ENCODE measurements around the gene MXRA7.
A peak's percentile ranks its signal among the peaks of the same experiment; 100 is the strongest.

Gene MXRA7

DNA sequence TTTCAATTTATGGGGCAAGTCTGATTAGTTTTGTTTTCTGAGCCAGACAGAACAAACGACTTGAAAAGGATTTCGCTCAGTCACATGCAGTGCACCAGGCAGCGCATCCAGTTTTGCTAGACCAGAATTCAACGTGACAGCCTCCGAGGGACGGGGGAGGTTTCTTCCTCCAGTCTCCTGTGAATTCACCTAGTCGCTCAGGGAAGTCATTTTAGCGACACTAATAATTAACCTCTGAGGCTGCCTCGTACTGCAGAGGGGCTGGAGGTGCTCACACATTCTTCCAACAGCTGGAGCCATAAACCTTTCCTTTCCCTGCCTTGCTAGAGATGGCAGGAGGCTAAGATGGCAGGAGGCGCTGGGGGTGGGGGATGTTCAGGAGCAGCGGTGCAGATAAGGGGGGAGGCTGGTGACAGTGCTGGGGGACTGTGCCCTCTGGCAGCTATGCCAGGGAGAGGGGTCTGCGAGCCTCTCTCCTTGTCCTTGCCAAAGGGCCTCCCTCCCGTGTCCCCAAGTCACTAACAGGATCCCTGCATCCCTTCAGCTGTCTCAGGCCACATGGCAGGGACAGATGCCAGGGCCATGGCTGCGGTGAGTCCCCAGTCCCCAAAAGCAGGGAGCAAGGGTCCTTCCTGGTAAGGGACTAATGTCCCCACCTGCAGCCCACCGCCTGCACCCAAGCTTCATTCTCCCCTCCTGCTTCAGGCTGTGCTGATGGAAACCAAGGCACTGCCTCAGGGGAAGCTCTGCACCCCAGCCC is 24.0 kb downstream of the MXRA7 start:
- no peak for DNase-seq (ENCODE audit: low spot score)
- H3K27ac Mint-ChIP-seq = no peak overlapping the region
- no peaks in the 10 kb centered on the region for H3K36me3 Mint-ChIP-seq (ENCODE audit: low read depth)
- H3K4me3 Mint-ChIP-seq = no peak overlapping the region
- peaks cover 4% of the 10 kb centered on the region for H3K4me1 Mint-ChIP-seq (ENCODE audit: low read depth)
- no peaks in the 10 kb centered on the region for H3K27me3 Mint-ChIP-seq (ENCODE audit: low read depth)
- no peaks in the 10 kb centered on the region for H3K9me3 Mint-ChIP-seq

DNA sequence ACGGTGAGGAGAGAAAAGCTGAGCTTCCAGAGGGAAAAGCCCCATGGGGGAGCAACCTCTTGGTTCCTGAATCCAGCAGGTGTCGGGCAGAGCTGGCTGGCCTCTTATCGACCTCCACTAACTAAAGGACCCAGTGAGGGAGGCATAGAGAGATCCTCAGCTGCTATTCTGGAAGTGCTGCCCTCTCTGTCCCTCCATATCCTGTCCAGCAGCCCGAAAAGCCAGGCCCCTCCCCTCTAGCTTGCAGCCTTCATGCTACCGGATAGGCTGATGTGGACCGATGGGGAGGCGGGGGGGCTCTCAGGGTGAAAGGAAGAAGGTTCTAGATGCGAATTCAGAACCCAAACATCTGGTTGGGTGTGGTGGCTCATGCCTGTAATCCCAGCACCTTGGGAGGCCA is 24.9 kb downstream of the MXRA7 start:
- H3K4me3 Mint-ChIP-seq = no peak overlapping the region
- H3K4me1 Mint-ChIP-seq (ENCODE audit: low read depth) = peaks cover 4% of the 10 kb centered on the region
- DNase-seq (ENCODE audit: low spot score) = no peak
- H3K27me3 Mint-ChIP-seq (ENCODE audit: low read depth) = no peaks in the 10 kb centered on the region
- no peaks in the 10 kb centered on the region for H3K36me3 Mint-ChIP-seq (ENCODE audit: low read depth)
- no peak overlapping the region for H3K27ac Mint-ChIP-seq
- no peaks in the 10 kb centered on the region for H3K9me3 Mint-ChIP-seq

DNA sequence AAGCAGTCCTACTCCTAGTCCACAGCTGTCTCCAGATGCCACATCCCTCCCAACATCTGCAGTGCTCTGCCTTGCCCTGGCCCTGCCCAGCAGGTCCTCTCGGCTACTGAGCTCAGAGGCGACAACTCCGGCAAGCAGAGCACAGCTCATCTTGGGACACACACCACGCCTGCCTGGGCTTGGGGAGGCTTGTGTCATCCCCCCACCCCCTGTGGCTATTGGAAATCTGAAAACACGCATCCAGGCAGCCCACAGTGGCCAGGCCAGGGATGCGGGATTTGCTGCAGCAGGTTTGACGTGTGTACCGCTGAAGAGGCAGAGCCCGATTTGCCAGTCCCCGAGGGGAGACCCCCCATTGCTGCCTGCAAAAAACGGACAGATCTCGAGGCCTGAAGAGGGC is 25.4 kb downstream of the MXRA7 start:
- Mint-ChIP-seq H3K9me3 (no peaks in the 10 kb centered on the region), H3K36me3 (ENCODE audit: low read depth) (no peaks in the 10 kb centered on the region), H3K4me3 (no peak overlapping the region), H3K4me1 (ENCODE audit: low read depth) (peaks cover 4% of the 10 kb centered on the region), H3K27me3 (ENCODE audit: low read depth) (no peaks in the 10 kb centered on the region), H3K27ac (no peak overlapping the region)
- DNase-seq (ENCODE audit: low spot score) = no peak

DNA sequence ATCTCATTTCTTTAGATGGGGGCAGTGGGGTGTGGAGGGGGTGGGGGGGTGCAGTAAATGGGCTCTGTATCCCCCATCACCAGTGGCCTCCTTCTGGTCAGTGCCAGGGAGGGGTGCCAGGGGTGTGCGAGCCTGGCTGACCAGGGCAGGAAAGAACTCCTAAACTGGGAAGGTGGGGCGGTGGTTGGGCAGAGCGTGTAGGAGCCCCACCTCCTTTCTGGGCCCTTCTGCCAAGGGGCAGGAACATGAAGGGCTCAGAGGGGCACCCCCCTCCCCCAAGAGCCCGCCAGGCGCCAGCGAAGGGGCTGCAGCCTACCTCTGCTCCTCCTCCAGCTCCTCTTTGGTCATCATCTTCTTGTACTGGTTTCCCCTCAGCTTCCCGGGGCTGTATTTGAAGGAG is 26.0 kb downstream of the MXRA7 start:
- DNase-seq (ENCODE audit: low spot score) = no peak
- Mint-ChIP-seq H3K27me3 (ENCODE audit: low read depth) (peaks cover 1% of the 10 kb centered on the region), H3K36me3 (ENCODE audit: low read depth) (no peaks in the 10 kb centered on the region), H3K4me3 (no peak overlapping the region), H3K27ac (no peak overlapping the region), H3K4me1 (ENCODE audit: low read depth) (peaks cover 6% of the 10 kb centered on the region), H3K9me3 (no peaks in the 10 kb centered on the region)

DNA sequence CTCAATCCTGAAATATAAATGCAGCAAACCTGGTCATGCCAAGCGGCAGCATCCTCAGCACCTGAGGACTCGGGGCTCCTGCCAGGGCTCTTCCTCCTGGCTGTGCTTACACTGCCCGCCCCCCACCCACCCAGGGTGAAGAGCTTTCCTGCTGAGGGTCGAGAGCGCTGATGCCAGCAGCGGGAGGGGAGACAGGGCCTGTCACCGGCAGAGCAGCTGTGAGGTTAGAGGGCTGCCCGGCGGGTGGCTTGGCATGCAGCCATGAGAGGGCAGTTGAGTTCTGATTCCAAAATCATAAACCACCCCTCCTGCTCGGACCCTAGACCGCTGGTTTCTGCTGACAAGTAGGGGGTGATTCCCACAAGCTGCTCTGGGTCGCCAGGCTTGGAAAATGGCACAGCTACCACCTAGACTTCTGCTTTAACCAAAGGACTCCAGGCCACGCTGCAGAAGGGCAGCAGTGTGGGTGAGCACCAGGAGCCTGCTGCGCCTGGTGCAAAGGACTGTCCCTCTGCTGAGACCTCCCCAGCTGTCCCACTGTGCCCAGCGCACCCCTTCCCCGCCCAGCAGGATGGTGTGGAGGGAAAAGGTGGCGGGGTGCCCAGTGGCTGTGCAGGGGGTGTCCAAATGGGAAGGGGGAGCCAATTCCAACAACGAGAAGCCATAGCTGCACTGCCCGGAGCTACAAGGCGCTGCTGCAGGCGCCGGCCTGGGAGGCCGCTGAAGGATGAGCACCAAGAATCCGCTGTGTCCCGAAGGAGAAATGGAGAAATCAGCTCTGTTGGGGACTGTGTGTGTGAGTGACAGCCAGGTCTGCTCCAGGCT is 26.6 kb downstream of the MXRA7 start:
- Mint-ChIP-seq H3K27ac (no peak overlapping the region), H3K36me3 (ENCODE audit: low read depth) (no peaks in the 10 kb centered on the region), H3K27me3 (ENCODE audit: low read depth) (peaks cover 1% of the 10 kb centered on the region), H3K9me3 (no peaks in the 10 kb centered on the region), H3K4me3 (no peak overlapping the region), H3K4me1 (ENCODE audit: low read depth) (peaks cover 9% of the 10 kb centered on the region)
- no peak for DNase-seq (ENCODE audit: low spot score)

DNA sequence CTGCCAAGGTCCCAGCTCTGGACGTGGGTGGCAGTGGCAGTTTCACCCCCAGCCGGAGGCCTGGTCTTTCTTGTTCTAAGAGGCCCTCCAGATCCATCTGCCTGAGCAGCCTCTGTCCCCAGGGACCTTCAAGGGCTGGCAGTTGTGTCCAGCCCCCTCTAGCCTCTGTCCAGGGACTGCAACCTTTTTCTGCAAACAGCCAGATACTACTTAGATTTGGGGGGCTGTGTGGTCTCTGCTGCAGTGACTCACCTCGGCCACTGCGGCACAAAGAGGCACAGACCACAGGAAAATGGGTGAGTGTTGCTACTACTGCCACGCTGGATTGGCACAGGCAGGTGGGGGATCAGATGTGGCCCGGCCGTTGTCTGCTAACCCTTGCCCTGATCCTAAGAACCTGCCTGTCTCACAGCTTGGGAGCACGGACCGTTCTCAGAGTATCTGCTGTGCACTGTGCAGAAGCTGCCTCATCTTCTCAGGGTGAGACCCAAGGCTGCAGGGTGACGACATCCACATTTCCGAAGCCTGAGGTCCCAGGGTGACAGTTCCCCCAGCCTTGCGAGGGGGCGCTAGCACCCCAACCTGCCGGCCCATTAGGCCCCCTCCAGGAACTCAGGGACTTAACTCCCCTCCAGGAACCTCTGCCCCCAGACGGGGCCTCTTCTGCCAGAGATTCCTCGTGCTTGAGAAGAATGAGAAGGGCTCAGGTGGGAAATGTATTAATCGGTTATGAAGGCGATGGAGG is 27.6 kb downstream of the MXRA7 start:
- H3K4me3 Mint-ChIP-seq = no peak overlapping the region
- peaks cover 1% of the 10 kb centered on the region for H3K27me3 Mint-ChIP-seq (ENCODE audit: low read depth)
- DNase-seq (ENCODE audit: low spot score) = no peak
- H3K36me3 Mint-ChIP-seq (ENCODE audit: low read depth) = no peaks in the 10 kb centered on the region
- H3K4me1 Mint-ChIP-seq (ENCODE audit: low read depth) = peaks cover 10% of the 10 kb centered on the region
- H3K9me3 Mint-ChIP-seq = no peaks in the 10 kb centered on the region
- no peak overlapping the region for H3K27ac Mint-ChIP-seq

DNA sequence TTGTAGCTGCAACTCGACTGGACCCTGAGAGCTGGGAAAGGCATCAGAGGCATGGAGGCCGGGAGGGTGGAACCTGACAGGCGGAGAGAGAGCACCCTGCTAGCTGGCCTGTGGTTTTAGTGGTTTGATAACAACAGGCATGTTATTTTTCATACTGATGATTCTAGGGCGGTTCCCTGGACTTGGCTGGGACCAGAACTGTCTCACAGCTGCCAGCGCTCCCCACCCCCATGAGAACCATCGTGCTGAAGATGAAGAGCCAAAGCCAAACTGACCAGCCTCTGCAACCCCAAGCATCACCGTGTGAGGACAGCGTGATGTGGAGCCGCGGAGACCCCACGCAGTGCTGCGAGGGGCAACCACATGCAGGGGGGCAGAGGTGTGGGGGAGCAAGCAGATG is 28.5 kb downstream of the MXRA7 start:
- Mint-ChIP-seq H3K4me3 (no peak overlapping the region), H3K36me3 (ENCODE audit: low read depth) (no peaks in the 10 kb centered on the region)
- no peak for DNase-seq (ENCODE audit: low spot score)

DNA sequence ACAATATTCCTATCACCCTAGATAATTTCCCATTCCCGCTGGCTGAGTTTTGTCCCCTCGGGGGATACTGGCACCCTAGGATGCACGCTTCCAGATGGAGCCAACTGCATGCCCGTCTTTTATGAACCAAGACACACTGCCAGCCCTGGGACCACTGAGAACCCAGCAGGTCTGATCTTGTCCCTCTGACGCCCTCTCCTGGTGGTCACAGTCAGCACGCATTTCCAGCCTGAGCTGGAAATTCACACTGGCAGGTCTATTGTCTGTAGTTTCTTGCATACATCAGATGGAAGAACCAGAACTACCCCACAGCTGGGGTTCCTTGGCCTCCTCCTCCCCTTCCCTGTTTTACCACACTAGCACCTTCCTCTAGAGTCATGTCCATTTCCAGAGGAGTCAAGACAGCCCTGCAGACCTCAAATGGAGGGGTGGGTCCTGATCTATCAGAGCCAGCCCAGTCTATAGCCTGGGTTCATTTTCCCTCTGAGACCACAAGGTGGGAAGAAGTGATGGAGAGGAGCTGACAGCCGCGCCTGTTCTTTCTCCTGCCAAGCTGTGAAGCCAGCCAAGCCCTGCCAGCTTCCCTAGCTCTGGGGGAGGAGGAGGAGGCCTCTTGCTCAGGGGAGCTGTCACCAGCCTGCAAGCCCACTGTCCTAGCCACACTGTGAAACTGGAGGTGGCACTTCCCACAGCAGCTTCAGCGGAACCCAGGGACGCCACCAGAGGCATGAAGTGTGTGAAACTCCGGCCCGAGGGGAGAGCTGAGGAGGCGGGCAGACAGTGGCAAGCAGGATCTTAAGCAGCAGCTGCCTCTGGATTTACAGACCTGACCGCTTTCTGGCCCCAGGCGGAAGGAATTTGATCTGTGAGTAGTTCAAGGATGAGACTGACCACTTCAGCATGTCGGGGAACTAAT is 29.3 kb downstream of the MXRA7 start:
- no peaks in the 10 kb centered on the region for H3K9me3 Mint-ChIP-seq
- peaks cover 1% of the 10 kb centered on the region for H3K27me3 Mint-ChIP-seq (ENCODE audit: low read depth)
- peak; percentile 36 for DNase-seq (ENCODE audit: low spot score)
- H3K4me3 Mint-ChIP-seq = no peak overlapping the region
- H3K36me3 Mint-ChIP-seq (ENCODE audit: low read depth) = no peaks in the 10 kb centered on the region
- H3K27ac Mint-ChIP-seq = no peak overlapping the region
- H3K4me1 Mint-ChIP-seq (ENCODE audit: low read depth) = peaks cover 10% of the 10 kb centered on the region

More for the DNA sequence above, 28.5 kb downstream of the MXRA7 start:
- H3K4me1 Mint-ChIP-seq (ENCODE audit: low read depth) = peaks cover 10% of the 10 kb centered on the region
- no peaks in the 10 kb centered on the region for H3K9me3 Mint-ChIP-seq
- no peak overlapping the region for H3K27ac Mint-ChIP-seq
- H3K27me3 Mint-ChIP-seq (ENCODE audit: low read depth) = peaks cover 1% of the 10 kb centered on the region

DNA sequence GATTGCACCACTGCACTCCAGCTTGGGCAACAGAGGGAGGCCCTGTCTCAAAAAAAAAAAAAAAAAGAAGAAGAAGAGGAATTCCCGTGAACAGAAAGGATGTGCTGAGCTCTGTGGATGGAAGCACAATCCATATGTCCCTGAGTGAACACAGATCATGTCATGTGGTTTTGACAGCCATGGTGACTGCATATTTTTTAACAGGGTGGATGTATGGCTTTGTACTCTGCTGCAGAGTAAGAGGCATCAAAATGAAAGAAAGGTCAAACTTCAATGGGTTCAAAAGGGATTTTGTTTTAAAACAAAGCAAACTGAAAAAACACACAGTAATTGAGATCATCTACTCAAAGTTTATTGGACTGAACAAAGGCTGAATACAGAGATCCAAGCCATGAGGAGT is 31.5 kb downstream of the MXRA7 start:
- DNase-seq (ENCODE audit: low spot score) = no peak
- peaks cover 10% of the 10 kb centered on the region for H3K4me1 Mint-ChIP-seq (ENCODE audit: low read depth)
- H3K9me3 Mint-ChIP-seq = no peaks in the 10 kb centered on the region
- H3K4me3 Mint-ChIP-seq = no peak overlapping the region
- no peaks in the 10 kb centered on the region for H3K36me3 Mint-ChIP-seq (ENCODE audit: low read depth)
- no peak overlapping the region for H3K27ac Mint-ChIP-seq
- H3K27me3 Mint-ChIP-seq (ENCODE audit: low read depth) = peaks cover 1% of the 10 kb centered on the region

DNA sequence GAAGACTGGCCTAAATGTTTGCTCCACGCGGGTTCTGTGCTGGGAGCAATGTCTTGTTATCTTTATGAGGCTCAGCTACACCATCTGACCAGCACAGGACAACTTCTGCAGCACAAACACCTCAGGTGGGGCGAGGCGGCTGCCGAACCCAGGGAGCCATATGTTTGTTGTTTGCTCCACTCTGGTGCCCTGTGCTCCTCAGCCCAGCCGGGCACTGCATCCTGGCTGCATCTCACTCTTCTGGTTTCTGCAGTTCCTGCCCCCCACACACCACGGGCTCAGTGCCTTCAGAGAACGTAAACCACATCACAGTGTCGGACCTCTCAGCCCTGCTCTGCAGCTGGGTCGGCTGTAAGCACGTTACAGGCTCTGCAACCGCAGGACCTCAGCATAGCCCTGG is 32.4 kb downstream of the MXRA7 start:
- Mint-ChIP-seq H3K36me3 (ENCODE audit: low read depth) (no peaks in the 10 kb centered on the region), H3K4me3 (no peak overlapping the region), H3K27ac (no peak overlapping the region), H3K9me3 (no peaks in the 10 kb centered on the region), H3K4me1 (ENCODE audit: low read depth) (peaks cover 10% of the 10 kb centered on the region), H3K27me3 (ENCODE audit: low read depth) (peaks cover 1% of the 10 kb centered on the region)
- no peak for DNase-seq (ENCODE audit: low spot score)

DNA sequence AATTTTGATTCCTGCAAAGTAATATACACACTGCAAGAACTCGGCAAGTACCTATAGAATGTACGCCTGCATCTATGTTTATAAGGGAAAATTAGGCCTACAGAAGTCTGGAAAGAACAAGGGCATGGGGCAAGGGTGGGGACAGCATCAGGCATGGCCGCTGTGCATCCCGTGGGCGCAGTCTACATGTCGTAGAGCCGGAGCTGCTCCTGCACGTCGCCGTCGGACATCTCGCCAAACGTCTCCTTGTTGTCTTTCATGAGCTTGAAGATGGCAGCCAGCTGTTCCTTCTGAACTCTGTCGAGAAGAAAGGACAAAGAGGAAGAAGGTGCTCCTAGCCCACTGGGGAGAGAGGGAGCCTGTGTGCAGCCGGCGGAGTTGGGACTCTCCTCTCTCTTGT is 33.4 kb downstream of the MXRA7 start:
- no peaks in the 10 kb centered on the region for H3K36me3 Mint-ChIP-seq (ENCODE audit: low read depth)
- H3K27ac Mint-ChIP-seq = no peak overlapping the region
- no peak overlapping the region for H3K4me3 Mint-ChIP-seq
- no peak for DNase-seq (ENCODE audit: low spot score)
- peaks cover 13% of the 10 kb centered on the region for H3K4me1 Mint-ChIP-seq (ENCODE audit: low read depth)
- peaks cover 1% of the 10 kb centered on the region for H3K27me3 Mint-ChIP-seq (ENCODE audit: low read depth)
- no peaks in the 10 kb centered on the region for H3K9me3 Mint-ChIP-seq

DNA sequence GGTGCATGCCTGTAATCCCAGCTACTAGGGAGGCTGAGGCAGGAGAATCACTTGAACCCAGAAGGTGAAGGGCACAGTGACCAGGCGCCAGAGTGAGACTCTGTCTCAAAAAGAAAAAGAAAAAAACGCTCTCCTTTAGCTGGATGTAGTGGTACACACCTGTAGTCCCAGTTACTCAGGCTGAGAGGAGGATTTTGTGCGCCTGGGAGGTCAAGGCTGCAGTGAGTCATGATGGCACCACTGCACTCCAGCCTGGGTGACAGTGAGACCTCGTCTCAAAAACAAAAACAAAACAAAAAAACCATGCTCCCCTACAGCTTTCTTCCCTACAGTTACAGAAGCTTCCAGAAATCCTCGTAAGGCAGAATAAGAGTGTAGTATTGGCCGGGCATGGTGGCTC is 34.1 kb downstream of the MXRA7 start:
- Mint-ChIP-seq H3K4me1 (ENCODE audit: low read depth) (peaks cover 10% of the 10 kb centered on the region), H3K4me3 (no peak overlapping the region), H3K27me3 (ENCODE audit: low read depth) (peaks cover 1% of the 10 kb centered on the region), H3K27ac (no peak overlapping the region), H3K9me3 (no peaks in the 10 kb centered on the region), H3K36me3 (ENCODE audit: low read depth) (no peaks in the 10 kb centered on the region)
- DNase-seq (ENCODE audit: low spot score) = no peak

DNA sequence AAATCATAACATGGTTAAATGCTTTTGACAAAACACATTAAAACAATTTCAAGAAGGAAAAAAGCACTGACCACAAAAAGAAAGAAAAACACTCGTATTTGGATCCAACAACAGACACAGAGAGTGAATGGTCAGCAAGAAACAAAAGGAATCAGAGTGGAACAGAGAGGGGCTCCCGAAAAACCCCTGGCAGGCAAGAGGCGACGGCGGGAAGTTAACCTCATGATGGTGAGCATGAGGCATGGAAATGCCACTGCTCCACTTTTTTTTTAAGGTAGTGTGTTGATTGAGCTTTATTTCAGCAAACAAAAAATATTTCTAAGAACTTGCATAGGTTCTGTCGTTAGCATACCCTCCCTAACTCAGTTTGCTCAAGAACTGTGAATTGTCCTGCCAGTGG is 35.1 kb downstream of the MXRA7 start:
- H3K4me3 Mint-ChIP-seq = no peak overlapping the region
- peaks cover 3% of the 10 kb centered on the region for H3K36me3 Mint-ChIP-seq (ENCODE audit: low read depth)
- no peak for DNase-seq (ENCODE audit: low spot score)
- peaks cover 19% of the 10 kb centered on the region for H3K4me1 Mint-ChIP-seq (ENCODE audit: low read depth)
- H3K27me3 Mint-ChIP-seq (ENCODE audit: low read depth) = peaks cover 1% of the 10 kb centered on the region
- H3K9me3 Mint-ChIP-seq = no peaks in the 10 kb centered on the region
- H3K27ac Mint-ChIP-seq = no peak overlapping the region

Measured in T-helper 2 cell treated with Interferon-gamma antibody and Interleukin-4, amounts not matched to agents 5 μg/mL and 100 μg/mL, for 36 hours (primary cell).